NCI-H187 (cell line): ENCODE data around the gene FSHR.

Experiments
- DNase-seq, 2 experiments: peaks; one replicate each; lab custom pipeline; 2025; lab: John Stamatoyannopoulos, UW

The FSHR gene

GRCh38 chr2:49111006-49111405, 43.3 kb downstream of the FSHR start:
- no peak for DNase-seq

- DNase-seq, result no peak
Measured at GRCh38 chr2:49110571-49110970, 43.7 kb downstream of the FSHR start.

GRCh38 chr2:49108851-49109250, 45.5 kb downstream of the FSHR start:
- no peak for DNase-seq

GRCh38 chr2:49108436-49108835, 45.9 kb downstream of the FSHR start:
- DNase-seq, result no peak

GRCh38 chr2:49105506-49105905, 48.8 kb downstream of the FSHR start:
- no peak for DNase-seq

- no peak for DNase-seq
Measured at GRCh38 chr2:49102146-49102545, 52.2 kb downstream of the FSHR start.

GRCh38 chr2:49080681-49081080, 73.6 kb downstream of the FSHR start:
- DNase-seq, result no peak

- DNase-seq, result no peak
Measured at GRCh38 chr2:49070716-49071115, 83.6 kb downstream of the FSHR start.

GRCh38 chr2:49069829-49070228, 84.5 kb downstream of the FSHR start:
- DNase-seq, result no peak

GRCh38 chr2:49068613-49069012, 85.7 kb downstream of the FSHR start:
- DNase-seq, result no peak

- DNase-seq, result no peak
Measured at GRCh38 chr2:49067971-49068370, 86.3 kb downstream of the FSHR start.

- DNase-seq, result no peak
Measured at GRCh38 chr2:49053156-49053555, 101.2 kb downstream of the FSHR start.

GRCh38 chr2:49050265-49050664, 104.0 kb downstream of the FSHR start:
- DNase-seq, result no peak

- DNase-seq, result no peak
Measured at GRCh38 chr2:49049161-49049560, 105.2 kb downstream of the FSHR start.

GRCh38 chr2:49045083-49045482, 109.2 kb downstream of the FSHR start:
- DNase-seq, result peak in 1 of 2 experiments; percentile 28

- DNase-seq, result no peak
Measured at GRCh38 chr2:49044350-49045079, 109.8 kb downstream of the FSHR start.

GRCh38 chr2:49043405-49043982, 110.8 kb downstream of the FSHR start:
- DNase-seq, result no peak

GRCh38 chr2:49042488-49042887, 111.8 kb downstream of the FSHR start:
- no peak for DNase-seq

GRCh38 chr2:49041061-49041460, 113.3 kb downstream of the FSHR start:
- no peak for DNase-seq

- no peak for DNase-seq
Measured at GRCh38 chr2:49037197-49037596, 117.1 kb downstream of the FSHR start.

- DNase-seq, result no peak
Measured at GRCh38 chr2:49035481-49035880, 118.8 kb downstream of the FSHR start.

GRCh38 chr2:49033394-49034185, 120.7 kb downstream of the FSHR start:
- DNase-seq, result no peak

GRCh38 chr2:49032936-49033335, 121.4 kb downstream of the FSHR start:
- no peak for DNase-seq
